NB4 (cell line): ENCODE measurements around the gene PLPPR1.

Experiments used
- DNase-seq: peaks from one replicate; pipeline ENCODE4 v3.0.0; 2010; ENCODE audit warnings: low read depth
- H3K4me3 ChIP-seq: one replicate; pipeline ENCODE4 v1.5.1; 2011; ENCODE audit warnings: mild to moderate bottlenecking, low read depth, low read length, moderate library complexity
- CTCF ChIP-seq: IDR thresholded peaks from one replicate; pipeline ENCODE4 v1.5.1; 2012; ENCODE audit warnings: low read depth, low read length
- MAX ChIP-seq: IDR thresholded peaks from 2 replicates; pipeline ENCODE4 v1.6.1; 2011; ENCODE audit warnings: low read depth, low read length
- MYC ChIP-seq: IDR thresholded peaks from 2 replicates; pipeline ENCODE4 v1.6.1; 2011; ENCODE audit warnings: low read depth, low read length
- POLR2A ChIP-seq: IDR thresholded peaks from 2 replicates; pipeline ENCODE4 v1.6.1; 2011; ENCODE audit warnings: mild to moderate bottlenecking; ENCODE audit not compliant: insufficient read length; ENCODE audit errors: extremely low read depth

PLPPR1 gene

DNA sequence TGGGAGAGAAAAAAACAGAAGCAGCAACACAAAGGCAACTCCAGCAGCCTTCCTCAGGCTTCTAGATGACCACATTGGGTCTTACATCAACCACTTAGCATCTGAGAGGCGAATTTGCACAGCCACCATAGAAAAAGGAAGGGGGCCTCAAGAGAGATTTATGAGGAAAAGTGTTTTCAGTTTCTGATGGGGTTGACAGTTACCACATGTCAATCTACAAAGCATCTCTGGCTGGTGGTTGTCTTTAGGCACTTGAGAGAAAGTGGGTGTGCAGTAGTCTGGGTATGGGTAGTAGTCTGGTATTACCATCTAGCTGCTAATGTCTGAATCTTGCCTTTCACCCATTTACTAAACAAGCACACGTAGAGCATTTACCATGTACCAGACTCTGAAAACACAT lies 218.8 kb downstream of the PLPPR1 start:
- H3K4me3 ChIP-seq, result no peak overlapping the region
- TF ChIP-seq MAX, result no peak
- no peak for TF ChIP-seq POLR2A
- no peak for TF ChIP-seq MYC
- no peak for TF ChIP-seq CTCF
- DNase-seq, result no peak

DNA sequence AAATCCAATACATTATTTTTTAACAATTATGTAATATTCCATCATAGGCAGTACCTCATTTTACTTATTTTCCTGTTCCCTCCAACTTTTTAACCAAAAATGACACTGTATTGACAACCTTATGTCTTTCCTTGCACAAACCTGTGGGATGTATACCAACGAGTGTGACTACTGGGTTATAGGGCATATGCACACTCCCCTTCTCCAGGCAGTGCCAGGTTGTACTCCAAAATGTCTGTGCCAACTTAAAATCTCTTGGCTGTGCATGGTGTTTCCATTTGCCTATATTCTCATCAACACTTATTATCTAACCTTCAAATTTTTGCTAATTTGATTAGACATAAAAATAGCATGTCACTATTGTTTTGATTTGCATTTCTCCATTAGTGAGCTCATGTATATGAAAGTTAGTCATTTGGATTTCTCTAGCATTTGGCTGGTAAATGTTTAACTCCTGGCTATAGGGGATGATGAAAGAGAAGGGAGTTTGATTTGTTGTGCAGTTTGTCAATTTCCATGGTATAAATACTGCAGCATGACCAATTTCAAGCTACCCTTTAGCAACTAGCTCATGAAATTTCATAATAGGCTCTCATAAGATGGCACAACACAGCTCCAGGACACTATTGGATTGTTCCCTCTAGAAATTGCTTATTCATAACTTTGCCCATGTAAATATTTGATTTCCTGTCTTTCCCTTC lies 226.4 kb downstream of the PLPPR1 start:
- DNase-seq, result no peak
- no peak overlapping the region for H3K4me3 ChIP-seq
- TF ChIP-seq POLR2A, result no peak
- TF ChIP-seq CTCF, result no peak
- TF ChIP-seq MAX, result no peak
- no peak for TF ChIP-seq MYC

DNA sequence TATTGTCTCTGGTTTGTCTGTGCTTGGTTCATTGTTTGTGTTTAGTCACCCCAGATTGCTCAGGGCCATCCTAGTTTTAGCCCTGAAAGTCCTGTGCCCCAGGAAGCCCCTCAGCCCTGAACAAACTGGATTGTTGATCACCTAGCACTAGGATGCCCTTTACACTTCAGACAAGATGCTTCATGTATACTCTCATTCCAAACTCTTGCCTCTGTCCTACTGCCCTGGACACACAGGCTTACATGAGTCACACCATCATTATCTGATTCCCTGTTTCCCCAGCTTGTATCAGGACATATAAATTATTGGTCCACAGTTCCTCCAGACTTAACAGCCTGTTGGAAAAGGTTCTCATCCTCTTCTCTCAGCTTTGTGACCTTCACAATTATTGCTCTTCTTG lies 236.2 kb downstream of the PLPPR1 start:
- H3K4me3 ChIP-seq, result no peak overlapping the region
- TF ChIP-seq CTCF (no peak), MYC (no peak), POLR2A (no peak), MAX (no peak)
- no peak for DNase-seq

DNA sequence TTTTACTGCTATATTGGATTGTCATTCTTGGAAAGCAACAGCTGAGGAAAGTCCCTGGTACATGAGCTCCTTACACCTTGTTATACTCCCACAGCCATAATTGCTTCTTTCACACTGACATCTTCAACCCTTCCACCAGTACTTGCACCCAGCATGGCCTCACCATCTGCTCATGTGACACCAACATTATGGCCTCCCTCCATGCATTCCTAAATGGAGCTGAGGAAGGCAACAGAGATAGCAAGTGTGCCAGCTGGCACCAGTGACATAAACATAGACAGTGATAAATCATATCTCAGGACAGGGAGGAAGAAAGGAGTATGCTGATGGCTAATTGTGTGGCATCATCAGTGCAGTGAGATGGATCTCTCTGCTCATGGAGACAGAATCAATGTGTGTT lies 236.7 kb downstream of the PLPPR1 start:
- no peak for TF ChIP-seq MAX
- no peak for TF ChIP-seq MYC
- TF ChIP-seq CTCF, result no peak
- no peak for TF ChIP-seq POLR2A
- no peak for DNase-seq
- no peak overlapping the region for H3K4me3 ChIP-seq

DNA sequence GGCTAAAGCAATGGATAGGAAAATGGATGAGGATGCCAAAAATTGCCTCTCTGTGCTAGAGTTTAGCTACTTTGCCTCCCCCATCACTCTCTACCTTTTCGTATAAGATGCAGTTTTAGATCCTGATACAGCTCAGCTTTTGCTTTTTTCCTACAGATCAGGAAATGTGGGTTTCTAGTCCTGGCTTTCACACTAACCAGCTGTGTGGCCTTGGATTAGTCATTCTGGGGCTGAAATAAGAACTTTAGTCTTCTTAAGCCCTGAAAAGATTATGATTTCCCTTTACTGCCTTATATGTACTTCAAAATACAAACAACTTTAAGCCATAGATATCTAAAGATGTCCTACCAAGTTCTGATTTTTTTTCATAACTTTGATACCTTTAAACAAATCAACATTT lies 239.9 kb downstream of the PLPPR1 start:
- no peak for DNase-seq
- H3K4me3 ChIP-seq, result no peak overlapping the region
- TF ChIP-seq CTCF (no peak), POLR2A (no peak), MYC (no peak), MAX (no peak)
